Measurements from ENCODE around the gene GPR137.

The GPR137 gene

GRCh38 chr11:64250415-64251015 is 35.1 kb upstream of the GPR137 start:
- no peaks in the 10 kb centered on the region for H3K9me3 ChIP-seq (ENCODE audit: control insufficient read depth, low read length)
- H3K36me3 ChIP-seq (ENCODE audit: control insufficient read depth, insufficient read depth, low read length), result peaks cover 20% of the 10 kb centered on the region
- peaks cover 35% of the 10 kb centered on the region for H3K4me1 ChIP-seq (ENCODE audit: control insufficient read depth, insufficient read depth, low read length, poor library complexity, severe bottlenecking)
- 0 to 19% methylated on average over 6 to 12 of the region's 13 CpGs for WGBS, 2 experiments (ENCODE audit: insufficient coverage in 2 of 2)
- H3K4me3 ChIP-seq (ENCODE audit: extremely low read depth, insufficient read depth, low read length, poor library complexity, severe bottlenecking), result peak overlapping the region; percentile 49
- peak overlapping the region; percentile 41 for H3K27ac ChIP-seq (ENCODE audit: low read depth, low read length, severe bottlenecking)

- WGBS, 2 experiments (ENCODE audit: insufficient coverage in 2 of 2), result 1 to 2% methylated on average over 54 to 68 of the region's 75 CpGs
- Histone ChIP-seq H3K4me3 (ENCODE audit: extremely low read depth, insufficient read depth, low read length, poor library complexity, severe bottlenecking) (peak within 1 kb of the TSS; percentile 78), H3K9me3 (ENCODE audit: control insufficient read depth, low read length) (no peaks in the 10 kb centered on the region), H3K27ac (ENCODE audit: low read depth, low read length, severe bottlenecking) (peak within 1 kb of the TSS; percentile 41), H3K4me1 (ENCODE audit: control insufficient read depth, insufficient read depth, low read length, poor library complexity, severe bottlenecking) (peaks cover 35% of the 10 kb centered on the region), H3K36me3 (ENCODE audit: control insufficient read depth, insufficient read depth, low read length) (peaks cover 26% of the 10 kb centered on the region)
These were observed 34.5 kb upstream of the GPR137 start, which contains the start of gene PLCB3 for GRCh38 chr11:64251016-64251752. Gene PLCB3, plus strand, starts transcription at chr11:64251530. Its CDS starts 120 bp downstream, at chr11:64251650.

- Histone ChIP-seq H3K36me3 (ENCODE audit: control insufficient read depth, insufficient read depth, low read length) (peaks cover 31% of the 10 kb centered on the region), H3K27ac (ENCODE audit: low read depth, low read length, severe bottlenecking) (no peak overlapping the region), H3K4me1 (ENCODE audit: control insufficient read depth, insufficient read depth, low read length, poor library complexity, severe bottlenecking) (peaks cover 35% of the 10 kb centered on the region), H3K9me3 (ENCODE audit: control insufficient read depth, low read length) (no peaks in the 10 kb centered on the region), H3K4me3 (ENCODE audit: extremely low read depth, insufficient read depth, low read length, poor library complexity, severe bottlenecking) (peak overlapping the region; percentile 78)
- WGBS, 2 experiments (ENCODE audit: insufficient coverage in 2 of 2), result 0 to 1% methylated on average over 17 to 18 of the region's 18 CpGs
These were observed 34.0 kb upstream of the GPR137 start for GRCh38 chr11:64251753-64252002.

- Histone ChIP-seq H3K27ac (ENCODE audit: low read depth, low read length, severe bottlenecking) (no peak overlapping the region), H3K4me3 (ENCODE audit: extremely low read depth, insufficient read depth, low read length, poor library complexity, severe bottlenecking) (peak overlapping the region; percentile 78), H3K36me3 (ENCODE audit: control insufficient read depth, insufficient read depth, low read length) (peaks cover 34% of the 10 kb centered on the region), H3K9me3 (ENCODE audit: control insufficient read depth, low read length) (no peaks in the 10 kb centered on the region), H3K4me1 (ENCODE audit: control insufficient read depth, insufficient read depth, low read length, poor library complexity, severe bottlenecking) (peaks cover 35% of the 10 kb centered on the region)
- 9 to 21% methylated on average over 9 to 12 of the region's 23 CpGs for WGBS, 2 experiments (ENCODE audit: insufficient coverage in 2 of 2)
These were observed 33.4 kb upstream of the GPR137 start for GRCh38 chr11:64252003-64252872.

- Histone ChIP-seq H3K36me3 (ENCODE audit: control insufficient read depth, insufficient read depth, low read length) (peaks cover 42% of the 10 kb centered on the region), H3K9me3 (ENCODE audit: control insufficient read depth, low read length) (no peaks in the 10 kb centered on the region), H3K4me3 (ENCODE audit: extremely low read depth, insufficient read depth, low read length, poor library complexity, severe bottlenecking) (peak overlapping the region; percentile 78), H3K27ac (ENCODE audit: low read depth, low read length, severe bottlenecking) (no peak overlapping the region), H3K4me1 (ENCODE audit: control insufficient read depth, insufficient read depth, low read length, poor library complexity, severe bottlenecking) (peaks cover 32% of the 10 kb centered on the region)
- 86 to 87% methylated on average over 8 of the region's 8 CpGs for WGBS, 2 experiments (ENCODE audit: insufficient coverage in 2 of 2)
These were observed 32.6 kb upstream of the GPR137 start for GRCh38 chr11:64253043-64253442.

GRCh38 chr11:64253481-64253880 is 32.2 kb upstream of the GPR137 start:
- no peak overlapping the region for H3K4me3 ChIP-seq (ENCODE audit: extremely low read depth, insufficient read depth, low read length, poor library complexity, severe bottlenecking)

GRCh38 chr11:64254326-64254725 is 31.3 kb upstream of the GPR137 start:
- Histone ChIP-seq H3K9me3 (ENCODE audit: control insufficient read depth, low read length) (no peaks in the 10 kb centered on the region), H3K36me3 (ENCODE audit: control insufficient read depth, insufficient read depth, low read length) (peaks cover 55% of the 10 kb centered on the region), H3K4me3 (ENCODE audit: extremely low read depth, insufficient read depth, low read length, poor library complexity, severe bottlenecking) (no peak overlapping the region), H3K27ac (ENCODE audit: low read depth, low read length, severe bottlenecking) (no peak overlapping the region), H3K4me1 (ENCODE audit: control insufficient read depth, insufficient read depth, low read length, poor library complexity, severe bottlenecking) (peaks cover 21% of the 10 kb centered on the region)
- 95 to 97% methylated on average over 7 of the region's 7 CpGs for WGBS, 2 experiments (ENCODE audit: insufficient coverage in 2 of 2)

More at GRCh38 chr11:64253481-64253880, 32.2 kb upstream of the GPR137 start:
- WGBS, 2 experiments (ENCODE audit: insufficient coverage in 2 of 2), result 94 to 100% methylated on average over 5 of the region's 5 CpGs
- H3K27ac ChIP-seq (ENCODE audit: low read depth, low read length, severe bottlenecking), result no peak overlapping the region
- H3K4me1 ChIP-seq (ENCODE audit: control insufficient read depth, insufficient read depth, low read length, poor library complexity, severe bottlenecking), result peaks cover 30% of the 10 kb centered on the region
- H3K9me3 ChIP-seq (ENCODE audit: control insufficient read depth, low read length), result no peaks in the 10 kb centered on the region
- H3K36me3 ChIP-seq (ENCODE audit: control insufficient read depth, insufficient read depth, low read length), result peaks cover 47% of the 10 kb centered on the region

GRCh38 chr11:64255135-64256128 is 30.2 kb upstream of the GPR137 start:
- WGBS, 2 experiments (ENCODE audit: insufficient coverage in 2 of 2), result 94 to 98% methylated on average over 20 to 34 of the region's 35 CpGs
- Histone ChIP-seq H3K36me3 (ENCODE audit: control insufficient read depth, insufficient read depth, low read length) (peaks cover 65% of the 10 kb centered on the region), H3K27ac (ENCODE audit: low read depth, low read length, severe bottlenecking) (no peak overlapping the region), H3K9me3 (ENCODE audit: control insufficient read depth, low read length) (no peaks in the 10 kb centered on the region), H3K4me1 (ENCODE audit: control insufficient read depth, insufficient read depth, low read length, poor library complexity, severe bottlenecking) (peaks cover 15% of the 10 kb centered on the region), H3K4me3 (ENCODE audit: extremely low read depth, insufficient read depth, low read length, poor library complexity, severe bottlenecking) (no peak overlapping the region)

- Histone ChIP-seq H3K4me3 (ENCODE audit: extremely low read depth, insufficient read depth, low read length, poor library complexity, severe bottlenecking) (no peak overlapping the region), H3K4me1 (ENCODE audit: control insufficient read depth, insufficient read depth, low read length, poor library complexity, severe bottlenecking) (peaks cover 11% of the 10 kb centered on the region), H3K9me3 (ENCODE audit: control insufficient read depth, low read length) (no peaks in the 10 kb centered on the region), H3K36me3 (ENCODE audit: control insufficient read depth, insufficient read depth, low read length) (peaks cover 69% of the 10 kb centered on the region), H3K27ac (ENCODE audit: low read depth, low read length, severe bottlenecking) (no peak overlapping the region)
- WGBS, 2 experiments (ENCODE audit: insufficient coverage in 2 of 2), result 96 to 98% methylated on average over 12 to 14 of the region's 15 CpGs
These were observed 29.3 kb upstream of the GPR137 start for GRCh38 chr11:64256300-64256699.

GRCh38 chr11:64258356-64258755 is 27.3 kb upstream of the GPR137 start:
- H3K9me3 ChIP-seq (ENCODE audit: control insufficient read depth, low read length), result no peaks in the 10 kb centered on the region
- WGBS, 2 experiments (ENCODE audit: insufficient coverage in 2 of 2), result 95% methylated on average over 23 to 24 of the region's 24 CpGs

More at GRCh38 chr11:64258356-64258755, 27.3 kb upstream of the GPR137 start:
- Histone ChIP-seq H3K4me3 (ENCODE audit: extremely low read depth, insufficient read depth, low read length, poor library complexity, severe bottlenecking) (no peak overlapping the region), H3K27ac (ENCODE audit: low read depth, low read length, severe bottlenecking) (no peak overlapping the region), H3K4me1 (ENCODE audit: control insufficient read depth, insufficient read depth, low read length, poor library complexity, severe bottlenecking) (peaks cover 14% of the 10 kb centered on the region), H3K36me3 (ENCODE audit: control insufficient read depth, insufficient read depth, low read length) (peaks cover 85% of the 10 kb centered on the region)

Data from mesodermal cell (in vitro differentiated cells).